ENCODE data around the gene NEIL1. TPM values are rescaled to one million over a fixed set of nuclear protein-coding genes. Genes with fewer than 3 reads are reported as not detected.
"Not testable (repeated sequence)": the region's sequence is repeated elsewhere in the genome, so short reads cannot be mapped to it uniquely, and the experiment has no call there.

The NEIL1 gene
- total and polyA plus RNA-seq, 4 donors = 11.8 to 60.9 (median 37.8) TPM

- 0% methylated on average over 60 of the region's 65 CpGs for WGBS (ENCODE audit: insufficient coverage)
- peaks cover 15% of the 10 kb centered on the region for H3K36me3 ChIP-seq (ENCODE audit: control insufficient read depth, insufficient read depth, low read length)
- H3K4me1 ChIP-seq (ENCODE audit: control insufficient read depth, insufficient read depth, low read length) = peaks cover 28% of the 10 kb centered on the region
- H3K9me3 ChIP-seq (ENCODE audit: control insufficient read depth, insufficient read depth, low read length) = no peaks in the 10 kb centered on the region
- peak overlapping the region; percentile 85 for H3K4me3 ChIP-seq (ENCODE audit: low read depth, low read length)
- peaks cover 8% of the 10 kb centered on the region for H3K27me3 ChIP-seq (ENCODE audit: control insufficient read depth, insufficient read depth, low read length)
- H3K27ac ChIP-seq (ENCODE audit: low read depth, low read length) = no peak overlapping the region
- DNase-seq (ENCODE audit: low read depth in 4 of 6, low spot score in 6 of 6) = peak in 3 of 6 donors; percentile 39 to 90 (median 83)
Observed at GRCh38 chr15:75347222-75348033, 589 bp downstream of the NEIL1 start.

GRCh38 chr15:75348034-75348561, 1.3 kb downstream of the NEIL1 start:
- Histone ChIP-seq H3K27ac (ENCODE audit: low read depth, low read length) (no peak overlapping the region), H3K36me3 (ENCODE audit: control insufficient read depth, insufficient read depth, low read length) (peaks cover 15% of the 10 kb centered on the region), H3K4me3 (ENCODE audit: low read depth, low read length) (peak overlapping the region; percentile 85), H3K4me1 (ENCODE audit: control insufficient read depth, insufficient read depth, low read length) (peaks cover 28% of the 10 kb centered on the region), H3K9me3 (ENCODE audit: control insufficient read depth, insufficient read depth, low read length) (no peaks in the 10 kb centered on the region), H3K27me3 (ENCODE audit: control insufficient read depth, insufficient read depth, low read length) (peaks cover 8% of the 10 kb centered on the region)
- DNase-seq (ENCODE audit: low read depth in 4 of 6, low spot score in 6 of 6) = no peak
- WGBS (ENCODE audit: insufficient coverage) = under 1% methylated on average over 43 of the region's 45 CpGs

- peaks cover 8% of the 10 kb centered on the region for H3K27me3 ChIP-seq (ENCODE audit: control insufficient read depth, insufficient read depth, low read length)
- peak in 2 of 6 donors; percentile 47 to 64 for DNase-seq (ENCODE audit: low read depth in 4 of 6, low spot score in 6 of 6)
- H3K27ac ChIP-seq (ENCODE audit: low read depth, low read length) = no peak overlapping the region
- H3K4me1 ChIP-seq (ENCODE audit: control insufficient read depth, insufficient read depth, low read length) = peaks cover 28% of the 10 kb centered on the region
- H3K9me3 ChIP-seq (ENCODE audit: control insufficient read depth, insufficient read depth, low read length) = no peaks in the 10 kb centered on the region
- peaks cover 20% of the 10 kb centered on the region for H3K36me3 ChIP-seq (ENCODE audit: control insufficient read depth, insufficient read depth, low read length)
- peak overlapping the region; percentile 85 for H3K4me3 ChIP-seq (ENCODE audit: low read depth, low read length)
- 31% methylated on average over 46 of the region's 46 CpGs for WGBS (ENCODE audit: insufficient coverage)
Observed at GRCh38 chr15:75348562-75349350, 1.9 kb downstream of the NEIL1 start.

GRCh38 chr15:75349351-75349669, 2.5 kb downstream of the NEIL1 start:
- H3K27ac ChIP-seq (ENCODE audit: low read depth, low read length); DNase-seq (ENCODE audit: low read depth in 4 of 6, low spot score in 6 of 6); H3K4me3 ChIP-seq (ENCODE audit: low read depth, low read length): not testable (repeated sequence)

GRCh38 chr15:75349851-75350588, 3.2 kb downstream of the NEIL1 start:
- no peak for DNase-seq (ENCODE audit: low read depth in 4 of 6, low spot score in 6 of 6)
- WGBS (ENCODE audit: insufficient coverage) = 88% methylated on average over 7 of the region's 9 CpGs
- H3K9me3 ChIP-seq (ENCODE audit: control insufficient read depth, insufficient read depth, low read length) = no peaks in the 10 kb centered on the region
- no peak overlapping the region for H3K27ac ChIP-seq (ENCODE audit: low read depth, low read length)
- H3K4me1 ChIP-seq (ENCODE audit: control insufficient read depth, insufficient read depth, low read length) = peaks cover 28% of the 10 kb centered on the region
- H3K27me3 ChIP-seq (ENCODE audit: control insufficient read depth, insufficient read depth, low read length) = peaks cover 8% of the 10 kb centered on the region
- H3K4me3 ChIP-seq (ENCODE audit: low read depth, low read length) = no peak overlapping the region
- peaks cover 30% of the 10 kb centered on the region for H3K36me3 ChIP-seq (ENCODE audit: control insufficient read depth, insufficient read depth, low read length)

More at GRCh38 chr15:75349351-75349669, 2.5 kb downstream of the NEIL1 start:
- peaks cover 28% of the 10 kb centered on the region for H3K4me1 ChIP-seq (ENCODE audit: control insufficient read depth, insufficient read depth, low read length)
- not testable (repeated sequence) for H3K27me3 ChIP-seq (ENCODE audit: control insufficient read depth, insufficient read depth, low read length); H3K9me3 ChIP-seq (ENCODE audit: control insufficient read depth, insufficient read depth, low read length)
- 90% methylated on average over 8 of the region's 8 CpGs for WGBS (ENCODE audit: insufficient coverage)
- H3K36me3 ChIP-seq (ENCODE audit: control insufficient read depth, insufficient read depth, low read length) = peaks cover 23% of the 10 kb centered on the region

GRCh38 chr15:75350601-75351361, 3.9 kb downstream of the NEIL1 start:
- WGBS (ENCODE audit: insufficient coverage) = 75% methylated on average over 4 of the region's 7 CpGs
- Histone ChIP-seq H3K4me1 (ENCODE audit: control insufficient read depth, insufficient read depth, low read length) (peaks cover 28% of the 10 kb centered on the region), H3K9me3 (ENCODE audit: control insufficient read depth, insufficient read depth, low read length) (no peaks in the 10 kb centered on the region), H3K27ac (ENCODE audit: low read depth, low read length) (no peak overlapping the region), H3K27me3 (ENCODE audit: control insufficient read depth, insufficient read depth, low read length) (peaks cover 8% of the 10 kb centered on the region), H3K4me3 (ENCODE audit: low read depth, low read length) (no peak overlapping the region), H3K36me3 (ENCODE audit: control insufficient read depth, insufficient read depth, low read length) (peaks cover 37% of the 10 kb centered on the region)
- DNase-seq (ENCODE audit: low read depth in 4 of 6, low spot score in 6 of 6) = no peak

GRCh38 chr15:75352186-75353080, 5.6 kb downstream of the NEIL1 start:
- Histone ChIP-seq H3K9me3 (ENCODE audit: control insufficient read depth, insufficient read depth, low read length) (no peaks in the 10 kb centered on the region), H3K27ac (ENCODE audit: low read depth, low read length) (no peak overlapping the region), H3K27me3 (ENCODE audit: control insufficient read depth, insufficient read depth, low read length) (peaks cover 8% of the 10 kb centered on the region), H3K4me3 (ENCODE audit: low read depth, low read length) (no peak overlapping the region), H3K36me3 (ENCODE audit: control insufficient read depth, insufficient read depth, low read length) (peaks cover 51% of the 10 kb centered on the region), H3K4me1 (ENCODE audit: control insufficient read depth, insufficient read depth, low read length) (peaks cover 19% of the 10 kb centered on the region)
- no peak for DNase-seq (ENCODE audit: low read depth in 4 of 6, low spot score in 6 of 6)
- 90% methylated on average over 9 of the region's 16 CpGs for WGBS (ENCODE audit: insufficient coverage)

GRCh38 chr15:75353604-75354003, 6.8 kb downstream of the NEIL1 start:
- H3K27me3 ChIP-seq (ENCODE audit: control insufficient read depth, insufficient read depth, low read length) = peaks cover 5% of the 10 kb centered on the region
- WGBS (ENCODE audit: insufficient coverage) = 93% methylated on average over 6 of the region's 7 CpGs
- H3K4me3 ChIP-seq (ENCODE audit: low read depth, low read length) = no peak overlapping the region
- no peak for DNase-seq (ENCODE audit: low read depth in 4 of 6, low spot score in 6 of 6)
- H3K27ac ChIP-seq (ENCODE audit: low read depth, low read length) = no peak overlapping the region
- H3K4me1 ChIP-seq (ENCODE audit: control insufficient read depth, insufficient read depth, low read length) = peaks cover 8% of the 10 kb centered on the region
- H3K36me3 ChIP-seq (ENCODE audit: control insufficient read depth, insufficient read depth, low read length) = peaks cover 58% of the 10 kb centered on the region
- no peaks in the 10 kb centered on the region for H3K9me3 ChIP-seq (ENCODE audit: control insufficient read depth, insufficient read depth, low read length)

All from spinal cord (tissue), 10 donors.